K562 (cell line): ENCODE results near the gene PGAM2. TPM values are rescaled to one million over a fixed set of nuclear protein-coding genes. Genes with fewer than 3 reads are reported as not detected.
A peak's percentile ranks its signal among the peaks of the same experiment; 100 is the strongest.

Source experiments
- ATAC-seq: fragments of 200-7000 bp; cut with Tn5 transposase; 3 replicates; pipeline ENCODE4 v1.9.1; 2020; ENCODE audit warnings: moderate library complexity
- BruUV-seq: library from RNA; stranded (reverse); fragments of 400-500 nt; replicated peaks from 2 replicates; lab custom pipeline; 2021; lab: Mats Ljungman, UMichigan
- CTCF ChIA-PET: fragments of 300-600 bp; formaldehyde crosslinking; extraction: SDS; loops from one replicate; lab custom pipeline; 2021; ENCODE audit warnings: low intra/inter-chr PET ratio; lab: Yijun Ruan, JAX
- POLR2A ChIA-PET: fragments of 300-600, 350-650 bp; sonication (Branson Sonifier 250); formaldehyde crosslinking; extraction: SDS; loops from one replicate; lab custom pipeline; 2021; ENCODE audit warnings: antibody characterized with exemption, inconsistent platforms; lab: Yijun Ruan, JAX
- DNase-seq, 4 experiments: peaks; one replicate each; pipeline versions ENCODE4 v3.0.0 to v3.0.0-alpha.2; 2011 to 2018; ENCODE audit warnings: low spot score in 3 of 4, mixed read lengths in 3 of 4; ENCODE audit errors: extremely low read depth in 1 of 4
- FAIRE-seq: peaks from 2 replicates; lab custom pipeline; 2011; peaks lifted over from hg19 to GRCh38; lab: Jason Lieb, UNC
- H2AFZ ChIP-seq: 2 replicates; pipeline ENCODE4 v1.6.0; 2011; ENCODE audit warnings: low read depth, low read length, control low read depth, inconsistent platforms
- H3K27ac ChIP-seq: fragments of 200-600 bp; 3 replicates; pipeline ENCODE4 v1.8.0; 2011; ENCODE audit warnings: low read depth, mild to moderate bottlenecking, control low read depth, inconsistent platforms, low read length, moderate library complexity, mixed read lengths; ENCODE audit errors: extremely low read depth
- H3K27me3 ChIP-seq, 2 experiments: fragments of 300-600 bp in 1 of 2; 2 replicates in 1 of 2; 3 replicates in 1 of 2; pipeline versions ENCODE4 v1.6.0 to v1.8.0; 2011; ENCODE audit warnings: inconsistent platforms in 2 of 2, low read length in 2 of 2, mild to moderate bottlenecking in 1 of 2, mixed read lengths in 1 of 2, moderate library complexity in 1 of 2; ENCODE audit not compliant: control insufficient read depth in 2 of 2, insufficient read depth in 2 of 2
- H3K36me3 ChIP-seq: fragments of 300-600 bp; 3 replicates; pipeline ENCODE4 v1.8.0; 2011; ENCODE audit warnings: mild to moderate bottlenecking, low read length, inconsistent platforms; ENCODE audit not compliant: control insufficient read depth, insufficient read depth
- H3K4me1 ChIP-seq, 2 experiments: fragments of 200-600 bp in 1 of 2; replicated peaks in 1 of 2; 2 replicates in 1 of 2; 3 replicates in 1 of 2; pipeline versions ENCODE4 v1.5.1 to v1.8.0; 2011; ENCODE audit warnings: inconsistent platforms in 2 of 2, low read length in 2 of 2, mild to moderate bottlenecking in 1 of 2, mixed read lengths in 1 of 2, moderate library complexity in 1 of 2; ENCODE audit not compliant: control insufficient read depth in 2 of 2, insufficient read depth in 2 of 2
- H3K4me2 ChIP-seq: 2 replicates; pipeline ENCODE4 v1.6.1; 2011; ENCODE audit warnings: low read length, control low read depth, inconsistent platforms, mixed read lengths; ENCODE audit not compliant: insufficient read depth
- H3K4me3 ChIP-seq: fragments of 200-600 bp; sonication (generic), shearing (Covaris generic); 2 replicates; pipeline ENCODE4 v1.5.1; 2016; ENCODE audit warnings: control low read depth, inconsistent platforms
- H3K79me2 ChIP-seq: fragments of 200-600 bp; 3 replicates; pipeline ENCODE4 v1.8.0; 2011; ENCODE audit warnings: low read length, inconsistent platforms; ENCODE audit not compliant: control insufficient read depth, insufficient read depth
- H3K9ac ChIP-seq, 2 experiments: 2 replicates each; pipeline versions ENCODE4 v1.6.0 to v1.6.1; 2011; ENCODE audit warnings: low read depth in 2 of 2, low read length in 2 of 2, control low read depth in 1 of 2, inconsistent platforms in 1 of 2, mild to moderate bottlenecking in 1 of 2, mixed read lengths in 1 of 2; ENCODE audit not compliant: insufficient read depth in 1 of 2
- H3K9me1 ChIP-seq: one replicate; pipeline ENCODE4 v1.6.0; 2011; ENCODE audit warnings: inconsistent platforms, mild to moderate bottlenecking, low read length, moderate library complexity; ENCODE audit not compliant: control insufficient read depth, insufficient read depth
- H3K9me3 ChIP-seq: replicated peaks from 2 replicates; pipeline ENCODE4 v1.5.1; 2011; ENCODE audit warnings: low read depth, low read length, inconsistent platforms; ENCODE audit not compliant: control insufficient read depth, insufficient read depth
- H4K20me1 ChIP-seq: replicated peaks from 2 replicates; pipeline ENCODE4 v1.6.1; 2011; ENCODE audit warnings: low read length, inconsistent platforms, mixed read lengths; ENCODE audit not compliant: control insufficient read depth, insufficient read depth
- NR2C2 ChIP-seq, 2 experiments: fragments of 200-800 bp in 1 of 2; sonication (Bioruptor generic) in 1 of 2; sonication (generic) in 1 of 2; formaldehyde crosslinking in 1 of 2; IDR thresholded peaks; 2 replicates each; pipeline versions ENCODE4 v1.6.1 to v1.8.0; 2016 to 2022; ENCODE audit warnings: mild to moderate bottlenecking in 1 of 2, missing compliant biosample characterization in 1 of 2, missing genetic modification characterization in 1 of 2, missing genetic modification reagents in 1 of 2
- XRCC4 ChIP-seq: IDR thresholded peaks from one replicate; pipeline ENCODE4 v1.6.1; 2011; ENCODE audit not compliant: insufficient read depth, insufficient read length; ENCODE audit errors: extremely low read depth
- ZNF589 ChIP-seq: fragments of 200-800 bp; sonication (Bioruptor generic); IDR thresholded peaks from 2 replicates; pipeline ENCODE4 v1.6.1; 2016; ENCODE audit warnings: low read depth, missing genetic modification characterization, missing compliant biosample characterization
- WGBS: fragments of 100-300 bp; shearing (Covaris generic); methylation state at CpG from one replicate; pipeline ENCODE4 v1.1.6; 2016; ENCODE audit warnings: low coverage, mixed read lengths; ENCODE audit not compliant: insufficient coverage; ENCODE audit errors: missing lambda C conversion rate; 5-methylcytosine and 5-hydroxymethylcytosine counted together
- in situ Hi-C: fragments of 300-500 bp; cut with MboI; formaldehyde crosslinking; loops from 4 replicates; pipeline ENCODE4 v1.15.0; 2018; ENCODE audit warnings: inconsistent platforms, mixed read lengths
- intact Hi-C: fragments of 100-400 bp; cut with micrococcal nuclease; formaldehyde crosslinking; loops from 2 replicates; pipeline ENCODE4 v1.14.2; 2022
- polyA plus RNA-seq, 8 experiments: library from polyadenylated mRNA; depleted of rRNA in 4 of 8; stranded (reverse) in 5 of 8; unstranded in 3 of 8; fragments of >200 nt; fragmentation: Nextera tagmentation in 2 of 8; fragmentation: Illumina TruSeq in 1 of 8; extraction: Ambion mirVana in 2 of 8; extraction: Trizol in 1 of 8; gene quantifications; 2 replicates each; pipeline versions ENCODE4 v1.2.1 to v1.2.3, GENCODE V29; 2011 to 2014; ENCODE audit warnings: inconsistent platforms in 1 of 8, missing spikeins in 1 of 8
- total RNA-seq, 7 experiments: library from RNA; depleted of rRNA in 6 of 7; stranded (reverse); fragments of >200 nt in 6 of 7; fragmentation: Illumina TruSeq in 2 of 7; extraction: Trizol in 2 of 7; gene quantifications; 2 replicates each; pipeline versions ENCODE4 v1.2.1 to v1.2.3, GENCODE V29; 2011 to 2021; ENCODE audit warnings: low replicate concordance in 1 of 7
- TF ChIP-seq, protein P1 (sequence below): fragments of 200-800 bp; sonication (Bioruptor generic); IDR thresholded peaks from 2 replicates; pipeline ENCODE4 v1.6.1; 2017; ENCODE audit warnings: missing genetic modification characterization, missing compliant biosample characterization
- TF ChIP-seq, protein P2 (sequence below): sonication (generic); formaldehyde crosslinking; IDR thresholded peaks from 2 replicates; pipeline ENCODE4 v1.8.0; 2022; ENCODE audit warnings: missing genetic modification reagents, mild to moderate bottlenecking, moderate library complexity, borderline replicate concordance
- TF ChIP-seq, protein P3 (sequence below): fragments of 200-800 bp; sonication (Bioruptor generic); IDR thresholded peaks from 2 replicates; pipeline ENCODE4 v1.6.1; 2017; ENCODE audit warnings: missing genetic modification characterization, missing compliant biosample characterization

Gene PGAM2
- total and polyA plus RNA-seq, 9 of the 15 experiments (the other 6 are each of a cell fraction or from before 2014, with no cell fraction given) = not detected

DNA sequence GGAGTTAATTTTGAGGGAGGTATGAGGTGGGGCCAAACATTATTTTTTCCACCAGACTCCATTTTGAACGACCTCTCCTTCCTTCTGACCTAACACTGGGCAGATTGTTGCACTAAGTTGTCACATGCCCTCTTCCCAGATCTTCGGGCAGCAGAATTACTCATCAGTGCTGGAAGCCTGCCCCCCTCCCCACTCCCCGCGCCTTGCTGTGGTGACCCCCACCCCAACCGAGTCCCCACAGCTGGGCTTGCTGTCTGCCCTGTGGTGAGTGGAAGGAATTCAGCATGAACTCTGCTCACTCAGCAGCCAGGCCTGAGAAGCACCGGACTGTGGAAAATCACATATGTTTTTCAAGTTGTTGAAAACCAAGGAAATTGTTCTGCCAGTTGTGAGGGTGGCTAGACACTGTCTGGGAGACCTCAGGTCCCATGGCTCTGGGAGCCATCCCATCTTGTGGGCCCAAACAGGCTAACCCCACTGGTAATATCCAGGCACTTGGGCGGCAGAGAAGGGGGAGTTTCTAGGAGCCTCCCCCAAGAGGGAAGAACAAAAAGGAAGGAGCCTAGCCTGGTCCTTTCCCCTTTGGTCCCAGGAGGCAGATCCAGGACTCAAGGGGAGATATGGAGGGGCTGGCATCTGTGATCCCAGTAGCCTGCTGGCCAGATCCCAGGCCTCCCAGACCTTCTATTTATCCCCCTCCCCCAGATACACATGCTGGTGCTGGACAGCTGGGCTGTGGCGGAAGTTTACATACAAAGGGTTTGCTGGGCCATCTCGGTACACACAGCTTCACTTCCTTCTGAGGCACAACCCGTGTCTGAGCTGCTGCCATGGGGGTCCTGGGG is 35.3 kb upstream of the PGAM2 start:
- FAIRE-seq = no peak
- WGBS = 33% methylated on average over 9 of the region's 10 CpGs
- Histone ChIP-seq H3K36me3 (no peaks in the 10 kb centered on the region), H2AFZ (peak overlapping the region; percentile 71), H3K79me2 (no peaks in the 10 kb centered on the region), H4K20me1 (0 out of 2 replicates have a peak, but pooled peaks cover 4% of the 10 kb centered on the region), H3K9me1 (no peaks in the 10 kb centered on the region), H3K27me3 (peaks cover 15 to 23% of the 10 kb centered on the region in 2 experiments; a peak in 4 of 5 replicates), H3K4me3 (no peak overlapping the region), H3K27ac (no peak overlapping the region), H3K9ac (peak overlapping the region in 1 of 2 experiments; percentile 29; a peak in 1 of 4 replicates), H3K4me2 (no peak overlapping the region), H3K9me3 (no peaks in the 10 kb centered on the region), H3K4me1 (peaks cover 0 to 32% of the 10 kb centered on the region in 2 experiments; a peak in 4 of 5 replicates)
- TF ChIP-seq ZNF589 (peak; percentile 83; the same call in 1 of the 2 replicates), XRCC4 (no peak), NR2C2 (CRISPR knock-in tag; IDR thresholded peaks at IDR 0.05) (no peak), NR2C2 (tag; IDR thresholded peaks at IDR 0.05) (peak; percentile 61)
- TF ChIP-seq, protein P1, sequence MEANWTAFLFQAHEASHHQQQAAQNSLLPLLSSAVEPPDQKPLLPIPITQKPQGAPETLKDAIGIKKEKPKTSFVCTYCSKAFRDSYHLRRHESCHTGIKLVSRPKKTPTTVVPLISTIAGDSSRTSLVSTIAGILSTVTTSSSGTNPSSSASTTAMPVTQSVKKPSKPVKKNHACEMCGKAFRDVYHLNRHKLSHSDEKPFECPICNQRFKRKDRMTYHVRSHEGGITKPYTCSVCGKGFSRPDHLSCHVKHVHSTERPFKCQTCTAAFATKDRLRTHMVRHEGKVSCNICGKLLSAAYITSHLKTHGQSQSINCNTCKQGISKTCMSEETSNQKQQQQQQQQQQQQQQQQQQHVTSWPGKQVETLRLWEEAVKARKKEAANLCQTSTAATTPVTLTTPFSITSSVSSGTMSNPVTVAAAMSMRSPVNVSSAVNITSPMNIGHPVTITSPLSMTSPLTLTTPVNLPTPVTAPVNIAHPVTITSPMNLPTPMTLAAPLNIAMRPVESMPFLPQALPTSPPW = peak; percentile 40
- TF ChIP-seq, protein P2, sequence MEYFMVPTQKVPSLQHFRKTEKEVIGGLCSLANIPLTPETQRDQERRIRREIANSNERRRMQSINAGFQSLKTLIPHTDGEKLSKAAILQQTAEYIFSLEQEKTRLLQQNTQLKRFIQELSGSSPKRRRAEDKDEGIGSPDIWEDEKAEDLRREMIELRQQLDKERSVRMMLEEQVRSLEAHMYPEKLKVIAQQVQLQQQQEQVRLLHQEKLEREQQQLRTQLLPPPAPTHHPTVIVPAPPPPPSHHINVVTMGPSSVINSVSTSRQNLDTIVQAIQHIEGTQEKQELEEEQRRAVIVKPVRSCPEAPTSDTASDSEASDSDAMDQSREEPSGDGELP = 0 out of 2 replicates have a peak, but pooled peaks have one; percentile 12
- TF ChIP-seq, protein P3, sequence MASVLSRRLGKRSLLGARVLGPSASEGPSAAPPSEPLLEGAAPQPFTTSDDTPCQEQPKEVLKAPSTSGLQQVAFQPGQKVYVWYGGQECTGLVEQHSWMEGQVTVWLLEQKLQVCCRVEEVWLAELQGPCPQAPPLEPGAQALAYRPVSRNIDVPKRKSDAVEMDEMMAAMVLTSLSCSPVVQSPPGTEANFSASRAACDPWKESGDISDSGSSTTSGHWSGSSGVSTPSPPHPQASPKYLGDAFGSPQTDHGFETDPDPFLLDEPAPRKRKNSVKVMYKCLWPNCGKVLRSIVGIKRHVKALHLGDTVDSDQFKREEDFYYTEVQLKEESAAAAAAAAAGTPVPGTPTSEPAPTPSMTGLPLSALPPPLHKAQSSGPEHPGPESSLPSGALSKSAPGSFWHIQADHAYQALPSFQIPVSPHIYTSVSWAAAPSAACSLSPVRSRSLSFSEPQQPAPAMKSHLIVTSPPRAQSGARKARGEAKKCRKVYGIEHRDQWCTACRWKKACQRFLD = 0 out of 2 replicates have a peak, but pooled peaks have one; percentile 23
- in situ Hi-C loops = no loop called here
- POLR2A ChIA-PET = interaction anchor here (1.2 kb wide), 1 partner anchor 12 kb away, joined by 3 read pairs; no protein-coding TSS in a partner anchor
- peak; percentile 29 for ATAC-seq
- CTCF ChIA-PET = no interaction called here
- BruUV-seq = no TSS peak
- intact Hi-C loops = no loop called here
- no peak for DNase-seq
